A673 (cell line): ENCODE measurements around the gene AIFM3. TPM values are rescaled to one million over a fixed set of nuclear protein-coding genes. Genes with fewer than 3 reads are reported as not detected.
A peak's percentile ranks its signal among the peaks of the same experiment; 100 is the strongest.

Experiments
- BruUV-seq: library from RNA; stranded (reverse); fragments of 400-500 nt; replicated peaks from 2 replicates; lab custom pipeline; 2021; lab: Mats Ljungman, UMichigan
- CTCF ChIA-PET: fragments of 300-600 bp; sonication (Branson Sonifier 250); formaldehyde crosslinking; loops from one replicate; lab custom pipeline; 2022; ENCODE audit warnings: antibody characterized with exemption; lab: Charles Lee
- POLR2A ChIA-PET: fragments of 300-600 bp; sonication (Branson Sonifier 250); formaldehyde crosslinking; loops from one replicate; lab custom pipeline; 2022; ENCODE audit warnings: antibody characterized with exemption; ENCODE audit not compliant: low non-redundant PET; lab: Charles Lee
- DNase-seq: peaks from one replicate; pipeline ENCODE4 v3.0.0-alpha.2; 2015; ENCODE audit warnings: low spot score
- H3K27ac ChIP-seq: fragments of 200-600 bp; sonication (generic); 2 replicates; pipeline ENCODE4 v1.5.1; 2016; ENCODE audit warnings: mixed run types, low read depth, mild to moderate bottlenecking, mixed read lengths, antibody characterized with exemption, low read length; ENCODE audit not compliant: poor library complexity, severe bottlenecking
- H3K27me3 ChIP-seq: fragments of 200-600 bp; sonication (generic); replicated peaks from 2 replicates; pipeline ENCODE4 v1.6.1; 2017; ENCODE audit warnings: mixed run types, low read depth, mild to moderate bottlenecking, mixed read lengths, antibody characterized with exemption, low read length; ENCODE audit not compliant: insufficient read depth, poor library complexity
- H3K36me3 ChIP-seq: fragments of 200-600 bp; sonication (generic); 2 replicates; pipeline ENCODE4 v1.6.1; 2016; ENCODE audit warnings: mixed run types, mild to moderate bottlenecking, mixed read lengths, antibody characterized with exemption, low read length; ENCODE audit not compliant: insufficient read depth, poor library complexity, severe bottlenecking
- H3K4me1 ChIP-seq: fragments of 200-600 bp; sonication (generic); 2 replicates; pipeline ENCODE4 v1.6.1; 2017; ENCODE audit warnings: mixed run types, mild to moderate bottlenecking, mixed read lengths, antibody characterized with exemption, low read length; ENCODE audit not compliant: insufficient read depth, poor library complexity, severe bottlenecking
- H3K4me3 ChIP-seq: fragments of 200-600 bp; sonication (generic); 2 replicates; pipeline ENCODE4 v1.5.1; 2016; ENCODE audit warnings: low read depth, mixed run types, mild to moderate bottlenecking, mixed read lengths, low read length; ENCODE audit not compliant: poor library complexity, severe bottlenecking
- H3K9me3 ChIP-seq: fragments of 200-600 bp; sonication (generic); 2 replicates; pipeline ENCODE4 v1.6.1; 2016; ENCODE audit warnings: mixed run types, low read depth, mild to moderate bottlenecking, mixed read lengths, antibody characterized with exemption, low read length; ENCODE audit not compliant: poor library complexity, severe bottlenecking
- CTCF ChIP-seq: fragments of 300-800, 200-600 bp; sonication (generic); conservative IDR thresholded peaks from 2 replicates; pipeline ENCODE4 v1.5.1; 2017; ENCODE audit warnings: low read depth, mild to moderate bottlenecking, antibody characterized with exemption, low read length, moderate library complexity, mixed read lengths
- EZH2 ChIP-seq: fragments of 200-600 bp; sonication (generic); IDR thresholded peaks from 2 replicates; pipeline ENCODE4 v1.6.1; 2017; ENCODE audit warnings: borderline replicate concordance, low read depth, mild to moderate bottlenecking, mixed read lengths, antibody characterized with exemption, low read length; ENCODE audit not compliant: poor library complexity, severe bottlenecking
- intact Hi-C: fragments of 100-400 bp; cut with micrococcal nuclease; formaldehyde crosslinking; loops from one replicate; pipeline ENCODE4 v1.10.0; 2022; ENCODE audit not compliant: unreplicated experiment
- total RNA-seq: library from RNA; stranded (reverse); gene quantifications from 2 replicates; pipeline ENCODE4 v1.2.3, GENCODE V29; 2021

AIFM3 gene
- total RNA-seq, 1 experiment from 2014 or later = not detected

GRCh38 chr22:20920881-20921203 is 46.2 kb upstream of the AIFM3 start:
- H3K9me3 ChIP-seq = no peaks in the 10 kb centered on the region
- DNase-seq = no peak
- intact Hi-C loops = no loop called here
- no peaks in the 10 kb centered on the region for H3K27me3 ChIP-seq
- no peak for TF ChIP-seq EZH2
- TF ChIP-seq CTCF = no peak
- peak overlapping the region; percentile 4 for H3K27ac ChIP-seq
- ChIA-PET POLR2A (no interaction called here), CTCF (no interaction called here)
- H3K4me3 ChIP-seq = peak overlapping the region; percentile 95
- H3K36me3 ChIP-seq = peaks cover 8% of the 10 kb centered on the region
- BruUV-seq = no TSS peak
- H3K4me1 ChIP-seq = peaks cover 15% of the 10 kb centered on the region

- CTCF ChIA-PET = no interaction called here
- H3K4me1 ChIP-seq = peaks cover 11% of the 10 kb centered on the region
- no peak for TF ChIP-seq EZH2
- TF ChIP-seq CTCF = no peak
- BruUV-seq = no TSS peak
- intact Hi-C loops = no loop called here
- H3K27me3 ChIP-seq = no peaks in the 10 kb centered on the region
- H3K9me3 ChIP-seq = no peaks in the 10 kb centered on the region
- H3K36me3 ChIP-seq = peaks cover 8% of the 10 kb centered on the region
- no peak overlapping the region for H3K27ac ChIP-seq
- H3K4me3 ChIP-seq = no peak overlapping the region
- POLR2A ChIA-PET = no interaction called here
- DNase-seq = no peak
These were observed 44.8 kb upstream of the AIFM3 start for GRCh38 chr22:20922141-20922751.

- ChIA-PET POLR2A (no interaction called here), CTCF (interaction anchor here (1.2 kb wide), 1 partner anchor 9 kb away, joined by 5 read pairs; the partner anchor contains the start of gene CRKL)
These were observed 40.8 kb upstream of the AIFM3 start for GRCh38 chr22:20926243-20926642.

More at GRCh38 chr22:20926243-20926642, 40.8 kb upstream of the AIFM3 start:
- BruUV-seq = no TSS peak
- TF ChIP-seq CTCF = no peak
- TF ChIP-seq EZH2 = no peak
- Histone ChIP-seq H3K4me1 (peaks cover 3% of the 10 kb centered on the region), H3K9me3 (no peaks in the 10 kb centered on the region), H3K27me3 (no peaks in the 10 kb centered on the region), H3K4me3 (no peak overlapping the region), H3K27ac (peak overlapping the region; percentile 22), H3K36me3 (peaks cover 4% of the 10 kb centered on the region)
- no peak for DNase-seq
- intact Hi-C loops = no loop called here
